HG03378 (cell line): ENCODE measurements around the gene MRPL11.

Experiments used
- ATAC-seq: cut with Tn5 transposase; IDR thresholded peaks from one replicate; pipeline ENCODE4 v1.9.1; 2021; ENCODE audit warnings: mild to moderate bottlenecking, moderate library complexity; ENCODE audit not compliant: unreplicated experiment

The MRPL11 gene

GRCh38 chr11:66407651-66408050 lies 31.0 kb downstream of the MRPL11 start:
- ATAC-seq = no peak

GRCh38 chr11:66393954-66394353 lies 44.7 kb downstream of the MRPL11 start:
- ATAC-seq = no peak

GRCh38 chr11:66391322-66391721 lies 47.3 kb downstream of the MRPL11 start:
- ATAC-seq = no peak

GRCh38 chr11:66388780-66389386 lies 49.8 kb downstream of the MRPL11 start:
- no peak for ATAC-seq

- ATAC-seq = no peak
Measured at GRCh38 chr11:66386171-66387069, 52.2 kb downstream of the MRPL11 start.
